PC-3 (cell line): ENCODE data around the gene GYPB. TPM values are rescaled to one million over a fixed set of nuclear protein-coding genes. Genes with fewer than 3 reads are reported as not detected.
"Not testable (repeated sequence)": the region's sequence is repeated elsewhere in the genome, so short reads cannot be mapped to it uniquely, and the experiment has no call there.

Experiments
- ATAC-seq: fragments of 200-7000 bp; cut with Tn5 transposase; 2 replicates; pipeline ENCODE4 v1.9.1; 2020; ENCODE audit warnings: mild to moderate bottlenecking, moderate library complexity
- BruUV-seq: library from RNA; stranded (reverse); fragments of 400-500 nt; replicated peaks from 2 replicates; lab custom pipeline; 2021; lab: Mats Ljungman, UMichigan
- CTCF ChIA-PET: fragments of 300-600 bp; sonication (Branson Sonifier 250); formaldehyde crosslinking; loops from one replicate; lab custom pipeline; 2022; ENCODE audit warnings: antibody characterized with exemption; lab: Charles Lee
- POLR2A ChIA-PET: fragments of 300-600 bp; sonication (Branson Sonifier 250); formaldehyde crosslinking; loops from one replicate; lab custom pipeline; 2022; ENCODE audit warnings: antibody characterized with exemption; ENCODE audit not compliant: unreplicated experiment; lab: Charles Lee
- DNase-seq: peaks from one replicate; pipeline ENCODE4 v3.0.0-alpha.2; 2015
- H2AFZ ChIP-seq: fragments of 300-600 bp; sonication (generic); 2 replicates; pipeline ENCODE4 v1.6.0; 2016; ENCODE audit warnings: antibody characterized with exemption, low read length
- H3F3A ChIP-seq: fragments of 300-600 bp; sonication (generic); one replicate; pipeline ENCODE4 v1.6.0; 2017; ENCODE audit warnings: antibody characterized with exemption, low read length, control low read depth, mild to moderate bottlenecking; ENCODE audit not compliant: unreplicated experiment
- H3K27ac ChIP-seq: fragments of 300-600 bp; sonication (generic); 2 replicates; pipeline ENCODE4 v1.5.1; 2016; ENCODE audit warnings: mild to moderate bottlenecking, low read length
- H3K27me3 ChIP-seq: fragments of 300-600 bp; sonication (generic); 2 replicates; pipeline ENCODE4 v1.6.1; 2016; ENCODE audit warnings: low read length, mixed read lengths
- H3K36me3 ChIP-seq: fragments of 300-600 bp; sonication (generic); 2 replicates; pipeline ENCODE4 v1.6.1; 2016; ENCODE audit warnings: low read depth, mixed run types, low read length, mixed read lengths
- H3K4me1 ChIP-seq: fragments of 300-600 bp; sonication (generic); 2 replicates; pipeline ENCODE4 v1.5.1; 2016; ENCODE audit warnings: low read length; ENCODE audit not compliant: insufficient read depth
- H3K4me2 ChIP-seq: fragments of 300-600 bp; sonication (generic); 2 replicates; pipeline ENCODE4 v1.6.0; 2016; ENCODE audit warnings: low read length
- H3K4me3 ChIP-seq: fragments of 300-600 bp; sonication (generic); 2 replicates; pipeline ENCODE4 v1.5.1; 2016; ENCODE audit warnings: mild to moderate bottlenecking, low read length, mixed read lengths
- H3K79me2 ChIP-seq: fragments of 300-600 bp; sonication (generic); 2 replicates; pipeline ENCODE4 v1.6.1; 2017; ENCODE audit warnings: low read length, mixed read lengths
- H3K9ac ChIP-seq: fragments of 300-600 bp; sonication (generic); 2 replicates; pipeline ENCODE4 v1.6.0; 2016; ENCODE audit warnings: mild to moderate bottlenecking, low read length
- H3K9me2 ChIP-seq: fragments of 300-600 bp; sonication (generic); replicated peaks from 2 replicates; pipeline ENCODE4 v1.6.1; 2016; ENCODE audit warnings: mixed run types, low read length, mixed read lengths
- H3K9me3 ChIP-seq: fragments of 300-600 bp; sonication (generic); 2 replicates; pipeline ENCODE4 v1.6.1; 2016; ENCODE audit warnings: low read length, mixed read lengths
- H4K20me1 ChIP-seq: fragments of 300-600 bp; sonication (generic); 2 replicates; pipeline ENCODE4 v1.6.1; 2016; ENCODE audit warnings: low read length, mixed read lengths
- intact Hi-C: fragments of 100-400 bp; cut with micrococcal nuclease; formaldehyde crosslinking; loops from 2 replicates; pipeline ENCODE4 v1.9.0; 2023
- total RNA-seq: library from RNA; depleted of rRNA; stranded (reverse); fragments of >200 nt; gene quantifications from 2 replicates; pipeline ENCODE4 v1.2.3, GENCODE V29; 2014

GYPB gene
- total RNA-seq, 1 experiment from 2014 or later = not detected

DNA sequence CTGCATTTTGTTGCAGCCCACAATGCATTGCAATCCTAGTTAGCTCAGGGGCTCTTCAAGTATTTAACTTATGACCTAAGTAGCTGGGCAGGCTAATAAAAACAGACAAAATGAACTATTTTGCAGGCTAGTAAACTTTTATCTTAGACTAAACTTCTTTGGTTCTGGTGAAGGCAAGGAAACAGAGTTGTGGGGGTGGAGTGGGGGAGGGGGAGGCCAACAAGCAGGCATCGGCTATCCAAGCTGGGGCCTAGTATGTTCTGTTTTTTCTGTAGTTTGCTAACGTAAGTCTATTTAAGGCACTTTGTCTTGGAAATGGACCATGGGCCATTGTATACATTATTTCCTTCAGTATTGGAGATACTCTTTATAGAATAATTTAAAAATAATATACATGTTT lies 31.5 kb upstream of the GYPB start:
- H3K9me3 ChIP-seq, H2AFZ ChIP-seq, POLR2A ChIA-PET, intact Hi-C loops, H3K4me1 ChIP-seq, H3K27me3 ChIP-seq, CTCF ChIA-PET, H3K4me2 ChIP-seq, H3K79me2 ChIP-seq, ATAC-seq, H3F3A ChIP-seq, H4K20me1 ChIP-seq, H3K9me2 ChIP-seq, H3K9ac ChIP-seq, DNase-seq, H3K4me3 ChIP-seq, H3K27ac ChIP-seq, H3K36me3 ChIP-seq, BruUV-seq: not testable (repeated sequence)

- H3K4me1 ChIP-seq, H3K9ac ChIP-seq, H3K36me3 ChIP-seq, CTCF ChIA-PET, H3F3A ChIP-seq, H2AFZ ChIP-seq, H3K79me2 ChIP-seq, intact Hi-C loops, ATAC-seq, POLR2A ChIA-PET, BruUV-seq, H3K9me2 ChIP-seq, H3K4me2 ChIP-seq, H4K20me1 ChIP-seq, H3K27ac ChIP-seq, DNase-seq, H3K4me3 ChIP-seq, H3K9me3 ChIP-seq, H3K27me3 ChIP-seq: not testable (repeated sequence)
Observed at GRCh38 chr4:144049495-144050424, 30.6 kb upstream of the GYPB start.

- ATAC-seq, POLR2A ChIA-PET, H4K20me1 ChIP-seq, intact Hi-C loops, H3K79me2 ChIP-seq, H3F3A ChIP-seq, H3K27ac ChIP-seq, H3K4me1 ChIP-seq, H3K9me2 ChIP-seq, H3K4me2 ChIP-seq, H2AFZ ChIP-seq, H3K27me3 ChIP-seq, DNase-seq, H3K9me3 ChIP-seq, H3K36me3 ChIP-seq, H3K4me3 ChIP-seq, CTCF ChIA-PET, H3K9ac ChIP-seq, BruUV-seq: not testable (repeated sequence)
Observed at GRCh38 chr4:144044936-144045335, 25.8 kb upstream of the GYPB start.

DNA sequence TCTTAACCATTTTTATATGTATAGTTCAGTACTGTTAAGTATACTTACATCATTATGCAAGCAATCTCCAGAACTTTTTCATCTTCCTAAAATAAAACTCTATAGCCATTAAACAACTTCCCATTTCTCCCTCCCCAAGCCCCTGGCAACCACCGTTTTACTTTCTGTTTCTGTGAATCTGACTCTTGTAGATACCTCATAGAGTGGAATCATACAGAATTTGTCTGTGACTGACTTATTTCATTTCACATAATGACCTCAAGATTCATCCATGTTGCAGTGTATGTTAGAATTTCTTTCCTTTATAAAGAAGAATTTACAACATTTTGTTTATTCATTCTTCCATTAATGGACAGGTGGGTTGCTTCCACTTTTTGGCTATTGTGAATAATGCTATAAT lies 13.4 kb upstream of the GYPB start:
- H3K27ac ChIP-seq, H3F3A ChIP-seq, H3K4me3 ChIP-seq, DNase-seq, H2AFZ ChIP-seq, intact Hi-C loops, H3K4me2 ChIP-seq, H3K9ac ChIP-seq, H3K9me3 ChIP-seq, BruUV-seq, H4K20me1 ChIP-seq, H3K36me3 ChIP-seq, H3K27me3 ChIP-seq, H3K9me2 ChIP-seq, POLR2A ChIA-PET, CTCF ChIA-PET, H3K79me2 ChIP-seq, H3K4me1 ChIP-seq, ATAC-seq: not testable (repeated sequence)

GRCh38 chr4:144031875-144032274 lies 12.7 kb upstream of the GYPB start:
- H3K79me2 ChIP-seq, H2AFZ ChIP-seq, intact Hi-C loops, H3F3A ChIP-seq, H3K4me2 ChIP-seq, H3K27me3 ChIP-seq, H3K9ac ChIP-seq, H3K27ac ChIP-seq, H3K36me3 ChIP-seq, POLR2A ChIA-PET, H3K4me3 ChIP-seq, H4K20me1 ChIP-seq, H3K9me3 ChIP-seq, BruUV-seq, DNase-seq, CTCF ChIA-PET, H3K9me2 ChIP-seq, ATAC-seq, H3K4me1 ChIP-seq: not testable (repeated sequence)

- H3K9me2 ChIP-seq, H3K27ac ChIP-seq, DNase-seq, ATAC-seq, H3K4me2 ChIP-seq, BruUV-seq, H4K20me1 ChIP-seq, H3K4me3 ChIP-seq, H3K27me3 ChIP-seq, CTCF ChIA-PET, H3F3A ChIP-seq, POLR2A ChIA-PET, H3K36me3 ChIP-seq, H2AFZ ChIP-seq, intact Hi-C loops, H3K9ac ChIP-seq, H3K79me2 ChIP-seq, H3K4me1 ChIP-seq, H3K9me3 ChIP-seq: not testable (repeated sequence)
Observed at GRCh38 chr4:144031369-144031768, 12.2 kb upstream of the GYPB start.
